ACC112 (cell line): ENCODE results near the gene AGAP3.

Experiments
- H2AFZ ChIP-seq: fragments of 200-600 bp; sonication (generic); one replicate; pipeline ENCODE4 v1.6.0; 2017; ENCODE audit warnings: antibody characterized with exemption, low read length; ENCODE audit not compliant: unreplicated experiment
- H3K27ac ChIP-seq: fragments of 200-600 bp; sonication (generic); 2 replicates; pipeline ENCODE4 v1.5.1; 2014; ENCODE audit warnings: low read depth, mild to moderate bottlenecking, antibody characterized with exemption, low read length, moderate library complexity
- H3K27me3 ChIP-seq: fragments of 200-600 bp; sonication (generic); 2 replicates; pipeline ENCODE4 v1.6.1; 2014; ENCODE audit warnings: mild to moderate bottlenecking, antibody characterized with exemption, low read length, moderate library complexity, mixed read lengths; ENCODE audit not compliant: insufficient read depth
- H3K36me3 ChIP-seq: fragments of 200-600 bp; sonication (generic); 2 replicates; pipeline ENCODE4 v1.6.1; 2016; ENCODE audit warnings: mild to moderate bottlenecking, antibody characterized with exemption, low read length, moderate library complexity, mixed read lengths; ENCODE audit not compliant: insufficient read depth
- H3K4me1 ChIP-seq: fragments of 200-600 bp; sonication (generic); one replicate; pipeline ENCODE4 v1.6.1; 2016; ENCODE audit warnings: low read length, mixed read lengths; ENCODE audit not compliant: insufficient read depth, unreplicated experiment, control insufficient read depth
- H3K4me3 ChIP-seq: fragments of 200-600 bp; sonication (generic); 2 replicates; pipeline ENCODE4 v1.5.1; 2014; ENCODE audit warnings: mild to moderate bottlenecking, low read depth, low read length
- H3K79me2 ChIP-seq: fragments of 200-600 bp; sonication (generic); one replicate; pipeline ENCODE4 v1.6.0; 2016; ENCODE audit warnings: low read length; ENCODE audit not compliant: control insufficient read depth, unreplicated experiment, insufficient read depth

The AGAP3 gene

DNA sequence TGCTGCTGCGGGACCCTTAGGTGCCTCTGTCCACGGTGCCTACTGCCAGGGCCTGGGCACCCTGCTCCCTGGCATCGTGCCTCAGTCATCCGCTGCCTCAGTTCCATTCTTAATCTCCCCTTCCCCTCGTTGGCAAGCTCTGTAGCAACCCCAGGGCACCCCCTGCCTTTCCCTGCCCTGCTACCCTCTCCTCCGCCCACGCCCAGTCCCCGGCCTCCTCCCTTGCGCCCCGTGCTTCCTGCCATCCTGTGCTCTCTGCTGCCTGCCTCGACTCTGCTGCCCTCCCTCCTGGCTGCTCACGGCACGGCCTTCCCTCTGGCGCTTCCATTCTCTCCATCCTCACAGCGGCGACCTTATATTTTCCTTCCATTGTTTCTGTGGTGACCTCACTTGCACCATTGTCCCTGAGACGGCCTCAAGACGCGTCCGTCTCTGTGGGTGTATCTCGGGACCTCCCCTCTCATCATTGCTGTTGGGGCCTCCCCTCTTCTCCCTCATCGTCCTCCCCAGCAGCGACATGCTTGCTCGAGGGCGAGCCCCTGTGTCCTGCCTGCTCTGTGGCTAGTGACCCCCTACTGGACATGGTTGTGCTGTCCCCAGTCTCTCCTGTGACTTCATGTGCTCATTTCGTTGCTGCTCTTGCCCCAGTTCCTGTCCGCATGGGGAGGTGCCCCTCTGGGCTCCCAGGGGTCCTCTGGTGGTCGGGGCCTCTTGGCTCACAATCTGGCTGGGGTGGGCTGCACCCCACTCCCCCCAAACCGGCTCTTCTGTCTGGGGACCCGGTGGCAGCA, 35.3 kb downstream of the AGAP3 start:
- H3K36me3 ChIP-seq = 0 out of 2 replicates have a peak, but pooled peaks cover 5% of the 10 kb centered on the region

DNA sequence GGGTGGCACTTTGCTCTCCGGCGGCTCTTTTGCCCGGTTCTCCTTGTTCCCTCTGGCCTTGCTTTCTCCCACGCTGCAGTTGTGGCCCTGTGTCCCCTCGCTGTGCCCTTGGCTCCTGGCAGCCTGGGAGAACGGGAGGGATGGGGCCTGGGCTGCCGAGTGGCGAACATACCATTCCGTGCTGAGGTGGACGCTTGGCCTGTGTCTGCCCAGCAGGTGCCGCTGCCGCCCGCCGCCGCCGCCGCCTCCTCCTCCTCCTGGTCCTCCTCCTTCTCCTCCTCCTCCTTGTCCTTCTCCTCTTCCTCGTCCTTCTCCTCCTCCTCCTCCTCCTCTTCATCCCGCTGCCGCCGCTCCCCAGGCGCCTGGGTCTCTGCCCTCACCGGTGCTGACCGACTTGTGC, 36.0 kb downstream of the AGAP3 start:
- Histone ChIP-seq H3K27ac (no peak overlapping the region), H3K36me3 (0 out of 2 replicates have a peak, but pooled peaks cover 5% of the 10 kb centered on the region), H3K4me1 (no peaks in the 10 kb centered on the region)

More for the DNA sequence above, 35.3 kb downstream of the AGAP3 start:
- Histone ChIP-seq H2AFZ (no peak overlapping the region), H3K27ac (no peak overlapping the region), H3K79me2 (peaks cover 1% of the 10 kb centered on the region), H3K4me3 (no peak overlapping the region), H3K4me1 (no peaks in the 10 kb centered on the region), H3K27me3 (no peaks in the 10 kb centered on the region)

DNA sequence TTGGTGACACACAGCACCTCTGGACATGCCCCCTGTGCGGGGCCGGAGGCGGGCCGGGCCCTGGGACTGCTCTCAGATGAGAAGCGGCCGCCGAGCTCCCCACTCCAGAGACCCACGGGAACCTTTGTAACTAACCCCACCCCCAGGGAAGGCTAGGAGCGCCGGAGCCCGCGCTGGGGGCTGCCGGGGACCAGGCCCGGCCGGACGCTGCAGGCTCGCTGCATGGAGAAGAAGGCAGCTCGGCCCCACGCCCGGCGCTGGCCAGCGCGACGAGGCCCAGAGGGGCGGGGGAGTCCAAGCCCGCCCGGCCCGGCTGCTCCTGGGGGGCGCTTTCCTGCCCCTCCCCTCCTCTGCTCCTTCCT, 36.5 kb downstream of the AGAP3 start:
- Histone ChIP-seq H3K27ac (no peak overlapping the region), H3K27me3 (no peaks in the 10 kb centered on the region), H3K4me3 (no peak overlapping the region), H3K4me1 (no peaks in the 10 kb centered on the region), H3K36me3 (0 out of 2 replicates have a peak, but pooled peaks cover 5% of the 10 kb centered on the region), H3K79me2 (no peaks in the 10 kb centered on the region), H2AFZ (no peak overlapping the region)

More for the DNA sequence above, 36.0 kb downstream of the AGAP3 start:
- Histone ChIP-seq H3K79me2 (no peaks in the 10 kb centered on the region), H3K4me3 (no peak overlapping the region), H2AFZ (no peak overlapping the region), H3K27me3 (no peaks in the 10 kb centered on the region)

DNA sequence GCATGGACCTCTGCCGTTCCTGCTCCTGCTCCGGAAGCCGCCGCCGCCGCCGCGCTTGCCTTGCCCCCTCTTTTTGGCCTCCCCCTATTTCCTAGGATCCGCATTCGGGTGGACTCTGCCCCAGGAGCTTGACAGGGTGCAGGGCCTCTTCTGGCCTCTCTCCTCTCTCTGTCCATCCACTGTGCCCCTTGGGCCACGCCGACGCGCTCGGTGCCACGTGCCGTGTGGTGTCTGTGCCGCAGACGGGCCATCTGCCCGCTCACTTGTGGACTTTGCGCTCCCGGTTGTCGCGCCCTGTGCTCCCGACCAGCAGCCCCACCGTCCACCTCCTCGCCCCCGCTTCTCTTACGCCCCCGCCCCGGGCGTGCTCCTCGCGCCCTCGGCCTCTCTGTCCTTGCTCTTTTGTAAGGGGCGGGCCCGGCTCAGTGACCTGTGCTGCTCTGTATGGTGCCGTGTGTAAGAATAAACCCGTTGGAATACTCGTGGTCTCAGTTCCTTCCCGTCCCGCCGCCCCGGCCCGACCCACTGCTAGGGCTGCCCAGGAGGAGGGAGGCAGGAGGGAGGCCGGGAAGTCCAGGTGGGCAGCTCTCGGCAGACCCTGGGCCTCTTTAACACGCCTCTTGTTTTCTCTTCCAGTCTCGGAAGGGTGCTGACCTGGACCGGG, 37.0 kb downstream of the AGAP3 start:
- H3K27ac ChIP-seq = no peak overlapping the region
- no peak overlapping the region for H2AFZ ChIP-seq
- H3K36me3 ChIP-seq = 0 out of 2 replicates have a peak, but pooled peaks cover 5% of the 10 kb centered on the region
- H3K79me2 ChIP-seq = no peaks in the 10 kb centered on the region
- no peak overlapping the region for H3K4me3 ChIP-seq
- H3K27me3 ChIP-seq = no peaks in the 10 kb centered on the region
- no peaks in the 10 kb centered on the region for H3K4me1 ChIP-seq

DNA sequence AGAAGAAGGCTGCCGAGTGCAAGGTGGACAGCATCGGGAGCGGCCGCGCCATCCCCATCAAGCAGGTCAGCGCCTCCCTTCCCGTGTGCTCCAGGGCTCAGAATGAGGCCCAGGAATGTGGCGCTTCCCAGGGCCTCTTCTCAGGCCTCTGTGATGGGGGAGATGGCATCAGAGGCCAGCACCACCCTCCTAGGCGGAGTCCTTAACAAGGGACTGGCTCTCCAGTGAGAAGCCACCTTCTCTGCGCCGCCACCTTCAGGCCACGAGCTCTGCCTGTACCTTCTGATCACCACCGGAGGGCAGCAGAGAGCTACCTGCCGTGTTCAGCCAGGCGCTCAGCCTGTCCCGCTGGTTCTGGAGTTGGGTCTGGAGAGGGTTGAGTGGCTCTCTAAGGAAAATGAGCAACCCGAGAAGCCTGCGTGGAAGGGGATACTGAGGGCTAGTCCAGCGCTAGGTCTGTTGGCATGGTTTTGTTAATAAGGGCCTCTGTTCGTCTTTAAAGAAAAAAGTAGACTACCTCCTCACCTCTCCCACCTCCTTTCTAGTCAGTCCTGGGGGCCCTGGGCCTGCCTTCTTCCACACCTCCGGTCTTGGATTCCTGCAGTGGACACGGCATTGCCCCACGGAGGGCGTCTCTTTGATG, 37.7 kb downstream of the AGAP3 start:
- no peak overlapping the region for H3K4me3 ChIP-seq
- H3K36me3 ChIP-seq = 0 out of 2 replicates have a peak, but pooled peaks cover 5% of the 10 kb centered on the region
- H2AFZ ChIP-seq = no peak overlapping the region
- no peaks in the 10 kb centered on the region for H3K27me3 ChIP-seq
- H3K79me2 ChIP-seq = no peaks in the 10 kb centered on the region
- H3K4me1 ChIP-seq = no peaks in the 10 kb centered on the region
- no peak overlapping the region for H3K27ac ChIP-seq

DNA sequence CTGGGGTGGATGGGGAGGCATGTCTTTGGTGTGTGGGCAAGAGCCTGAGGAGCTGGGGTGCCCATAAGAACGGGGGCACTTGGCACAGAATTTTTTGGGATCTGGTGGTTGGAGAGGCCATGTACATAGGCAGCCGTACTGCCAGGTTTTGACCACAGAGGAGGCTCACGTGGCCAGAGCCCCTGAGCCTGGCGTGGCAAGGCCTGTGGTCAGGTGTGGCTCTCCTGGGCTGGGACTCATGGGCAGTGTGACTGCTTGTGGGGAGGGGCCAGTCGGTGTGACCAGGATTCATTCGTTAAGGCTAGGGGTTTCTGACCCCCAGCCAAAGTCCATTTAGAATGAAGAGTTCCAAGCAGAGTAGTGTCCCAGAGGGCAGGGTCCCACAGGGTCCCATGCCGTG, 38.2 kb downstream of the AGAP3 start:
- 0 out of 2 replicates have a peak, but pooled peaks cover 5% of the 10 kb centered on the region for H3K36me3 ChIP-seq
- no peak overlapping the region for H3K27ac ChIP-seq

DNA sequence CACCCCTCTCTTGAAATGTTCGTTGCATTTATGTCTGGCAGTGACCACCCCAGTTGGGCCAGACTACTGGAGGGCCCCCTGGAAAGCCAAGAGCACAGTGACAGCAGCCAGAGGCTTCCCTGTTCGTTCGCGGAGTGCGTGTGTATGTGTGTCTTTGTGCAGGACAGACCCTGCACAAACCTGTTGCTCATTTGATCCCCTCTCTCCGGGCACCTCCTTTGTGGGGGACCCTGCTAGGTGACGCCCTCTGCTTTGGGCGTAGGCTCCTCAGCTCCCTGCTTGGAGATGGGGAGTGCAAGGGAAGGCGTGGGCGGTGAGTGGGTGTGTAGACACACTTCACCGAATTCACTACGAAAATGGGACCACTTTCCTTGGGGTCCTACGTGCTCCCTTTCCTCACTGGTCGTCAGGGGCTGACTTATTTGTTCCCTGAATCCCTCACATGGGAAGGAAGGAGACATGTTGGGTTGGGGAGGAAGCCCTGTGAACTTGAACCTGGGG, 38.7 kb downstream of the AGAP3 start:
- Histone ChIP-seq H3K36me3 (0 out of 2 replicates have a peak, but pooled peaks cover 5% of the 10 kb centered on the region), H3K79me2 (no peaks in the 10 kb centered on the region), H2AFZ (no peak overlapping the region), H3K27me3 (no peaks in the 10 kb centered on the region), H3K27ac (no peak overlapping the region), H3K4me3 (no peak overlapping the region), H3K4me1 (no peaks in the 10 kb centered on the region)

More for the DNA sequence above, 38.2 kb downstream of the AGAP3 start:
- Histone ChIP-seq H3K4me1 (no peaks in the 10 kb centered on the region), H3K79me2 (no peaks in the 10 kb centered on the region), H3K4me3 (no peak overlapping the region), H3K27me3 (no peaks in the 10 kb centered on the region), H2AFZ (no peak overlapping the region)

DNA sequence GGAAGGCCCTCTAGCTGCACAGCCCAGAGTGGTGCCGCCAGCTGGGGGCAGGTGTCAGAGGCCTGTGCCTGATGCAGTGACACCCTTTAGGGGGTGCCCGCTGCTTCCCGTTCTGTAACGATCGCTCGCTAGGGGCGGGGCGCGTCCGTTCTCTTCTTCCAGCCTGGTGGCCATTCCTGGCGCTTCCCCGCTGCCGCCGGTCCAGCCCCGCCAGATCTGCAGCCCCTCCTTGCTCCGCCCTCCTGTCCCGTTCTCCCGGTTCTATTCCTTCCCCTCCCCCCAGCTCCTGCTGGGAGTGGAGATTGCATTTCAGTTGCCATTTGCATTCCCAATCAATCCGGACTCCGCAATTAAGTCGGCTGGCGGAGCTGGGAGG, 39.2 kb downstream of the AGAP3 start:
- H3K4me3 ChIP-seq = no peak overlapping the region

DNA sequence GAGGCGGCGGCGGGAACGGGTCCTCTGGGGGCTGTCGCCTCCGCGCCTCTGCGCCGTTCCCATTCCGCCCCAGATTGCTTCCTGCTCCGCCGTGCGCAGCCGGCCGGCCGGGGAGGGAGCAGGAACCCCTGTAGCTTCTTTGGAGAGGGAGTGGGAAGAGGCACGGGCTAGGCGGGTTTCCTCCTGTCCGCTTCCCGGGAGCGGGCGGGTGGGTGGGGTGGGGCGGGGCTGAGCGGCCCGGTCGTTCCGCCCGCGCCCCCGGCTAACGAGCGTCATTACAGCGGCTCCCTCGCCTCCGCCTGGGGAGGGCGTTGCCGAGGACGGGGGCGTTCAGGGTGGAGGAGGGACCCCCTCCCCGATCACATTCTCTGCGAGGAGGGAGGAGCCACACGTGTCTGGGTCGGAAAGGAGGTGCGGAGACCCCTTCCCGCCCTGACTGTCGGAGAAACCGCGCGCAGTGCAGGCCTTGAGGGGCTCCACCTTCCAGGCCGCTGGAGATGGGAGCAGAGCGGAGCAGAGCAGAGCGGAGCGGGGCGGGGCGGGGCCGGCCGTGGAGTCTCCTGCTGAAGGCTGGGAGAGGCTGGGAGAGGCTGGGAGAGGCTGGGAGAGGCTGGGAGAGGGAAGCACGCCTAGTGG, 39.7 kb downstream of the AGAP3 start:
- Histone ChIP-seq H3K27ac (no peak overlapping the region), H3K27me3 (no peaks in the 10 kb centered on the region), H2AFZ (no peak overlapping the region), H3K4me3 (no peak overlapping the region), H3K79me2 (no peaks in the 10 kb centered on the region), H3K4me1 (no peaks in the 10 kb centered on the region), H3K36me3 (0 out of 2 replicates have a peak, but pooled peaks cover 5% of the 10 kb centered on the region)

More for the DNA sequence above, 39.2 kb downstream of the AGAP3 start:
- Histone ChIP-seq H3K36me3 (0 out of 2 replicates have a peak, but pooled peaks cover 5% of the 10 kb centered on the region), H3K79me2 (no peaks in the 10 kb centered on the region), H3K27me3 (no peaks in the 10 kb centered on the region), H3K4me1 (no peaks in the 10 kb centered on the region), H2AFZ (no peak overlapping the region), H3K27ac (no peak overlapping the region)

DNA sequence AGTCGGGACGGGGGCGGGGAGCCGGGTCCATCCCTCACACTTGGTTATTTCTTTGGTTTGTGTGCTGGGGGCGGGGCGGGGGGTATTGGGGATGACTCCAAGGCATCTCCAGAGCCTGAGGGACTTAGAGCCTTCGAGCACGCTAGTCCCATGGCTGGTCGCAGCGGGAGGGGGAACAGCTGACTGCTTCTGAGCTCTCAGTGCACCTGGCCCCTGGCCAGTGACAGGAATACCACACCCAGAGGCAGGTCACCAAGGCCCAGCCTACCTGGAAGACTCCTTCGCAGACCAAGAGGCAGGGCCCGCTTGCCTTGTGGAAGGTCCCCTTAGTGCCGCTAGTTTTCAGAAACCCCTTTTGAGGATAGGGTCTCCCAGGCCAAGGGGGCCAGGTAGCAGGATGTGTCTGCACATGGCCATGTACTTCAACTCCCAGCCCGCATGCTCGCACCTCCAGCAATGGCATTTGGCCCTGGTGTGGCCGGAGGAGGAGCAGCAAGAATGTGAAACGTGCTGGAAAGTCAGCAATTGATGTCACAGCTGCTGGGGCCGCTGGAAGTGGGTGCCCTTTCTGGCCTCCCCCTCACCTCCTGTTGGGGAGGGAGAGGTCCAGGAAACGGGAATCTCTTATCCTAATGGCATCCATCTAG, 40.3 kb downstream of the AGAP3 start:
- H3K27ac ChIP-seq = no peak overlapping the region
- 0 out of 2 replicates have a peak, but pooled peaks cover 5% of the 10 kb centered on the region for H3K36me3 ChIP-seq
- no peak overlapping the region for H3K4me3 ChIP-seq

More for the DNA sequence above, 40.3 kb downstream of the AGAP3 start:
- H3K79me2 ChIP-seq = no peaks in the 10 kb centered on the region
- no peaks in the 10 kb centered on the region for H3K4me1 ChIP-seq
- H3K27me3 ChIP-seq = no peaks in the 10 kb centered on the region
- no peak overlapping the region for H2AFZ ChIP-seq
